SIG-M5 treated with dmso at 0.1 percent for 504 hours (cell line): ENCODE data around the gene ABCF3.
A peak's percentile ranks its signal among the peaks of the same experiment; 100 is the strongest.
"Not testable (repeated sequence)": the region's sequence is repeated elsewhere in the genome, so short reads cannot be mapped to it uniquely, and the experiment has no call there.

Experiments
- DNase-seq: peaks from one replicate; lab custom pipeline; 2025; ENCODE audit not compliant: unreplicated experiment; lab: John Stamatoyannopoulos, UW

The ABCF3 gene, protein sequence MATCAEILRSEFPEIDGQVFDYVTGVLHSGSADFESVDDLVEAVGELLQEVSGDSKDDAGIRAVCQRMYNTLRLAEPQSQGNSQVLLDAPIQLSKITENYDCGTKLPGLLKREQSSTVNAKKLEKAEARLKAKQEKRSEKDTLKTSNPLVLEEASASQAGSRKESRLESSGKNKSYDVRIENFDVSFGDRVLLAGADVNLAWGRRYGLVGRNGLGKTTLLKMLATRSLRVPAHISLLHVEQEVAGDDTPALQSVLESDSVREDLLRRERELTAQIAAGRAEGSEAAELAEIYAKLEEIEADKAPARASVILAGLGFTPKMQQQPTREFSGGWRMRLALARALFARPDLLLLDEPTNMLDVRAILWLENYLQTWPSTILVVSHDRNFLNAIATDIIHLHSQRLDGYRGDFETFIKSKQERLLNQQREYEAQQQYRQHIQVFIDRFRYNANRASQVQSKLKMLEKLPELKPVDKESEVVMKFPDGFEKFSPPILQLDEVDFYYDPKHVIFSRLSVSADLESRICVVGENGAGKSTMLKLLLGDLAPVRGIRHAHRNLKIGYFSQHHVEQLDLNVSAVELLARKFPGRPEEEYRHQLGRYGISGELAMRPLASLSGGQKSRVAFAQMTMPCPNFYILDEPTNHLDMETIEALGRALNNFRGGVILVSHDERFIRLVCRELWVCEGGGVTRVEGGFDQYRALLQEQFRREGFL

DNA sequence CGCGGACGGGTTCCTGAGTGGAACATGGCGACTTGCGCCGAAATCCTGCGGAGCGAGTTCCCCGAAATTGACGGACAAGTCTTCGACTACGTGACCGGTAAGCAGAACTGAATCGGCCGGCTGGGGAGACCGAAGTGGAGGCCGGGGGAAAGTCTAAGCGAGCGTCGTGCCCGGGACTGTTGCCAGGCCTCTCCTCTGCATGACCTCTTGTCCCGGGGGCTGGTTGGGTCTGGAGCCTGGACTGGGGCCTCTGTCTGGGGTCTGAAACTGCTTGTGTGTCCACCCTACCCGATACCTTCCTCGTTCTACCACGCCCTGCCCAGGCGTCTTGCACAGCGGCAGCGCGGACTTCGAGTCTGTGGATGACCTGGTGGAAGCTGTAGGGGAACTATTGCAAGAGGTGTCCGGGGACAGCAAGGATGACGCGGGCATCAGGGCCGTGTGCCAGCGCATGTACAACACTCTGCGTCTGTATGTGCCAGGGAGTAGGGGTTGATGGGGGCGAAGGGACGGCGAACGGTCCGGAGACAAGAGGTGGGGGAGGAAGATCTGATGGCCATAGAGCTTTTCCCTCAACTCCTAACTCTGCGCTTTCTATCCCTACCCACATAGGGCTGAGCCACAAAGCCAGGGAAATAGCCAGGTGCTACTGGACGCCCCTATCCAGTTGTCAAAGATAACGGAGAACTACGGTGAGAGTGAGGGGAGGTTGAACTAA lies at the start of gene ABCF3:
TSS of gene ABCF3 (plus strand) at position 16 of the 718 bp plus-strand sequence. CDS start at position 25, 9 bp downstream.
- no peak for DNase-seq

DNA sequence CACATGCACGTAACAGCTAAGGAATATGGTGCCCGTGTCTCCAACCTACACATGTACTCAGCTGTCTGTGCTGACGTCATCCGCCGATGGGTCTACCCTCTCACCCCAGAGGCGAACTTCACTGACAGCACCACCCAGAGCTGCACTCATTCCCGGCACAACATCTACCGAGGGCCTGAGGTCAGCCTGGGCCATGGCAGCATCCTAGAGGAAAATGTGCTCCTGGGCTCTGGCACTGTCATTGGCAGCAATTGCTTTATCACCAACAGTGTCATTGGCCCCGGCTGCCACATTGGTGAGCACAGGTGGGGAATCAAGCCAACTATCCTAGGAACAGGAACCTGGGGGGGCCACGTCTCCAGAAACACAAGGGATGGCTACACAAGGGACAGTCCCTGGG lies 45.6 kb upstream of the ABCF3 start:
- DNase-seq: no peak

DNA sequence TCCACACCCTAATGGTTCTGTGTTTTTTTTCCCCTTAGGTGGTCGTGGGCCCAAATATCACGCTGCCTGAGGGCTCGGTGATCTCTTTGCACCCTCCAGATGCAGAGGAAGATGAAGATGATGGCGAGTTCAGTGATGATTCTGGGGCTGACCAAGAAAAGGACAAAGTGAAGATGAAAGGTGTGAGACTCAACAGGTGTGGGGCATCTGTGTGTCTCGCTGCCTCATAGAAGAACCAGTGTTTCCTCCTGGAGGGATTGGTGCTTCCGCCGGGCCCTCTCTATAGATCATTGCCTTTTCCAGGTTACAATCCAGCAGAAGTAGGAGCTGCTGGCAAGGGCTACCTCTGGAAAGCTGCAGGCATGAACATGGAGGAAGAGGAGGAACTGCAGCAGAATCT lies 43.8 kb upstream of the ABCF3 start:
- DNase-seq: no peak

DNA sequence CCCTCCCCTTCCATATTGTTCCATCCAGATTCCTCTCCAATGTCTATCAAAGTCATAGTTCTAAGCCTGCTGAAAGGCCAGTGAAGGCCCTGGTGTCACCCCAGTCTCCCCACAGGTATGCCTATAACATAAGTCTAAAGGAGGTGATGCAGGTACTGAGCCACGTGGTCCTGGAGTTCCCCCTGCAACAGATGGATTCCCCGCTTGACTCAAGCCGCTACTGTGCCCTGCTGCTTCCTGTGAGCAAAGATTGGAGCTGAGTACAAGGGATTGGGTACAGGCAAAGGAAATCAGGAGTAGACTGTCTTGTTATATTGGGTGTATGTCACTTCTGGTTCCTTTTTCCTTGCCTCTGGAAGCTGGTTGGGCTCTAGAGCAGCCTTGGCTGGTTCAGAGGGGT lies 42.7 kb upstream of the ABCF3 start:
- no peak for DNase-seq

DNA sequence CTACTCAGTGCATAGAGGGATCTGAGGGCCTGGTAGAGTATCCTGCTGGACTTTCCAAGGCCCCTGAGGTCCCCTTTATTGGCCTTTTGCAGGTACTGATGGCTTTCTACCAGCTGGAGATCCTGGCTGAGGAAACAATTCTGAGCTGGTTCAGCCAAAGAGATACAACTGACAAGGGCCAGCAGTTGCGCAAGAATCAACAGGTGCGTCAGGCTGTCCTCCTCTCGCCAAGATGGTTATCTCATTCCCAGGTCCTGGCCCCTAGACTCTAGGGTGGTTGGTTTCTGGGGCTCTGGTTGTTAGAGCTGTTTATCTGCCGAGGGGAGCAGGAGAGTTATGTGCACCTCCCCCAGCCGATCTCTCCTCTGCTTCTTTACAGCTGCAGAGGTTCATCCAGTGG lies 41.5 kb upstream of the ABCF3 start:
- DNase-seq: no peak

DNA sequence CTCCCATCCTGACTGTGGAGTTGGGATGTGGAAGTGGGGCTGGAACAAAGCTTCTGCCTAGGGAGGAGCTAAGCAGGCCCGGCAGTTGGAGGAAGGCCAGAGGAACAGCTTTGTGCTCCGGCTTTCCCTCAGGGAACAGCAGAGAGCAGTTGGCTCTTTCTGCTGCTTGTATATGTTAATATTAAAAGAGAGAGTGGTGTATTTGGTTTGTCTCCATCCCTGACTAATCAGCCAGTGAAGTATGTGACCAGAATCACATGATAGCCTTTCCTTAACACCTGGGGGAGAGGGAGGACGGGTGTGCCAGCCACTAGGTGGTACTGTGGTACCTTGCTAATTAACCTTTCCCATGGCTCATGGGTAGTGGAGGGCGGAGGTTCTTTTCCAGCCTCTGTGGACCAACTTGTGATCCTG lies 40.9 kb upstream of the ABCF3 start:
- DNase-seq: peak; percentile 26

DNA sequence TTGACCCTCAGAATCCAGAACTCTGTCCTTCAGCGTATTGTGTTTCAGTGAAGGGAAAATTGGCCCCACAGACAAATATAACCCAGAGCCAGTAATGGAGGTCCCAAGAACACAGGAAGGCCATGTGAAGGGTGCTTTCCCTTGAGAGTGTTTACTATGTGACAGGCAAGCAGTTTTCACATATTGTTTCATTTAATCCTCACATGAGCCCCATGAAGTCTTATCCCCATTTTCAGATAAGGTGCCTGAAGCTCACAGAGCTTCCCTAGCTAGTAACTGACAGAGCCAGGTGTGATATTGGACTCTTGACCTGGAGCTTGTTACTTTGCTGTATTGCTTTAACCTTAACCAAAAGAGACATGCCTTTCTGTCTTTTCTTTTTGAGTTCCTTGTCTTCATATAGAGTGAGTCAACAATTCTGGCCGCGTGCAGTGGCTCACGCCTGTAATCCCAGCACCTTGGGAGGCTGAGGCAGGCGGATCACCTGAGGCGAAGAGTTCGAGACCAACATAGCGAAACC lies 40.2 kb upstream of the ABCF3 start:
- DNase-seq: no peak

DNA sequence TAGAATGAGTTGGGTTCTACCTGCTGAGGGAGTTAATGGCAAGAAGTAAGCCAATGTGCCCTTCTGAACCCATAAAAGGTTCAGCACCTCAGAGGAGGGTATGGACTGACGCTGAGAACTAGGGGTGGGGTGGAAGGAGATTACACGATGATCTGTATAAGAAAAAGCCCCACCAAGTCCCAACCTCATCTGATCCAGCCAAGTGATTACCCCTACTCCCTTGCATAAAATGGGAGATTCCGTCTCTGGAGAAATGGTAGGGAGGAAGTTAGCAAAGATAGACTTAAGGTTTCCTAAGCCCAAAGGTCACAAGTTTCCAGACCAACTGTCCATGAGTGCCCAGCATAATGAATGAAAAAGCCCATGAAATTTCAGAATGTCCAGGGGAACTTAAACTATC lies 37.9 kb upstream of the ABCF3 start:
- DNase-seq: no peak

DNA sequence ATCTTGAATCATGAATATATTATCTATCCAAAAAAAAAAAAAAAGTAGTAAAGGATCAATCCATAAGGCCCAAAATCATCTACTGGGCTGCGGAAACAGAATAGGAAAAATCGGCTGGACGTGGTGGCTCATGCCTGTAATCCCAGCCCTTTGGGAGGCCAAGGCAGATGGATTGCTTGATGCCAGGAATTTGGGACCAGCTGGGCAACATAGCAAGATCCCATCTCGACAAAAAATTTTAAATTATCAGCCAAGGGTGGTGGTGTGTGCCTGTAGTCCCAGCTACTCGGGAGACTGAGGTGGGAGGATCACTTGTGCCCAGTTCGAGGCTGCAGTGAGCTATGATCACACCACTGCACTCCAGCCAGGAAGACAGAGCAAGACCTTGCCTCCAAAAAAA lies 36.9 kb upstream of the ABCF3 start:
- no peak for DNase-seq

DNA sequence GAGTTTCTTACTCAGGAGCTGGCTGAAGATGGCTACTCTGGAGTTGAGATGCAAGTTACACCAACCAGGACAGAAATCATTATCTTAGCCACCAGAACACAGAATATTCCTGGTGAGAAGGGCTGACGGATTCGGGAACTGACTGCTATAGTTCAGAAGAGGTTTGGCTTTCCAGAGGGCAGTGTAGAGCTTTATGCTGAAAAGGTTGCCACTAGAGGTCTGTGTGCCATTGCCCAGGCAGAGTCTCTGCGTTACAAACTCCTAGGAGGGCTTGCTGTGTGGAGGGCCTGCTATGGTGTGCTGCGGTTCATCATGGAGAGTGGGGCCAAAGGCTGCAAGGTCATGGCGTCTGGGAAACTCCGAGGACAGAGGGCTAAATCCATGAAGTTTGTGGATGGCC lies 36.2 kb upstream of the ABCF3 start:
- DNase-seq: peak; percentile 23

DNA sequence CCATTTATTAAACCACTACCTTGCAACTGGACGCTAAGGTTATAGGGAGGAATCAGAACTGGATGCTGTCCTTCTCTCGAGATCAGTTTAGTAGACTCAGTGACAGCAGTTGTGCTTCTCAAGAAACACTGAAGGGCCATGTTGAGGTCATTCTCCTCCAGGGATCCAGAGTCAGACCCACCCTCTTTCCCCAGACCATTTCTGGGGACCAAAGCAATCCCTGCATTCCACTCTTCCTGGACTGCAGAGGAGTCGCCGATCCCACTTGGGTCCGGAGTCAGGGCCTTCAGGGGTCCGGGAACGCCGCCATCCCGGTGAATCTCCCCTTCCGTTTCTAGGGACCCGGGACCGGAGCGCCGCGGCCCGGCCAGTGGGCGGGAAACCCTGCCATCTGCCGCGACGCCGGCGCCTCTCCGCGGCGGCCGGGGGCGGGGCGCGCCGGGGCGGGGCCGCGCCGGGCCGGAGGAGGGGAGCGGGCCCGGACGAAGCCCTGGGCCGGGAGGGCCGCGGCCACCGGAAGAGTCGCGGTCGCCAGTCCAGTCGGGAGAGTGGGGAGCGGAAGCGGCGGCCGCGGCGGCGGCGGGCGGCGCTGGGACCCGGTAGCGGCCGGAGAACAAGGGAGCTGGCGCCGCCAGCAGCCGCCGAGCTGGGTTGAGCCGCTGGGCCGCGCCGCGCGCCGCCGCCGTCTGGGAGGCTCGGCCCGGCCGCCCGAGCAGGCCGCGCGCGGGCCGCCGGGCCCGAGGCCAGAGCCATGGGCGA lies 30.9 kb upstream of the ABCF3 start, which contains the start of gene DVL3:
TSS of gene DVL3 (plus strand) at position 493 of the 759 bp plus-strand sequence. CDS start at position 752, 259 bp downstream.
- peak; percentile 66 for DNase-seq

DNA sequence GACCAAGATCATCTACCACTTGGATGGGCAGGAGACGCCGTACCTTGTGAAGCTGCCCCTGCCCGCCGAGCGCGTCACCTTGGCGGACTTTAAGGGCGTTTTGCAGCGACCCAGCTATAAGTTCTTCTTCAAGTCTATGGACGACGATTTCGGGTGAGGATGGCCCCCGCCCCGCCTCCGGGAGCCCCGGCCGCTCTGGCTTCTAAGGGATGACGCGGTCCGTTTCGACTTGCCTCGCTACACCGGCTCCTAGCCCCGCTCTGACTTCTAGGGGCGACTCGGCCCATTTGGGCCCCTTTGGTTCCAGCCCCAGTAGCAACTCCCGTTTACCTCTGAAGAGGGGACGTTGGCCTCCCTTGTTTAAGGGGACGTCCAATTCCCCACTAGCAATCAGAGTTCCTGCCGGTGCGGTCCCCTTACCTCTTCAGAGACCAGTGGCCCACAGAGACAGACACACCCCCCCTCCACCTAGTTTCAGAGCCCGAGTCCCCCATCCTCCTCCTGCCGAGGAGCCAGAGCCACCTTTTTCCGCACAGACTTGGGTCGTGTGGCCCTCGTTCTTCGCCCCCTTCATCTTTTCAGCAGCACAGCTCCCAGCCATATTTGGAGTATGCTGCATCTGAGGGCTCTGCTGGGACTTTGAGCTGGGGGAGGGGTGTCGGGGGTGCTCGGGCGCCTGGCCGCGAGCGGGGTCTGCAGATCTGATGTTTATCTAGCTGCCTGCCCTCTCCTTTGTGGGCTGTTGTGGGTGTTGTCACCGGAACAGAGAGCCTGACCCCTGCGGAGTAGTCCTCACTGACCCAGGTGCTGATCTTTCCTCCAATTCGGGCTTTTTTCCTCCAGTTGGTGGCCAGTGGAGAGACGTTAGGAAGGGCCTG lies 30.1 kb upstream of the ABCF3 start:
- DNase-seq: no peak

DNA sequence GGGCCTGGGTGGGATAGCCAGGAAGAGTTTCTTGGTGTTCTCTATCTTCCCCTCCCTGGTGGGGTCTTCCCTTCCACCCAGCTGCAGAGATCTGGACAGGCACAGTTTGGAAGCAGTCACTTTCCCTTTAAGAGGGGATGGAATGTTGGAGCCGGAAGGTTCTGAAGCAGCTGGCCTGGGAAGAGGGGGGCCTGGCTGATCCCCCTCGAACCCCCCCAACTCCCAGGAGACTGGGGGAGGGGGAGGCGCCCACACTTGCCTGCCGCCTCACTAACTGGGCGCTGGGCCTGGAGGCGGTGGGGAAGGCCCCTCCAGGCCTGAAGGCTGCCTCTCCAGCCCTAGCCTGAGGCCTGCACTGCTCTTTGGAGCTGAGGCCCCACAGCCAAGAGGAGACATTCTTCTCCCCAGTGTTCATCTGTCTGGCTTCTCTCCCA lies 29.5 kb upstream of the ABCF3 start:
- DNase-seq: no peak

DNA sequence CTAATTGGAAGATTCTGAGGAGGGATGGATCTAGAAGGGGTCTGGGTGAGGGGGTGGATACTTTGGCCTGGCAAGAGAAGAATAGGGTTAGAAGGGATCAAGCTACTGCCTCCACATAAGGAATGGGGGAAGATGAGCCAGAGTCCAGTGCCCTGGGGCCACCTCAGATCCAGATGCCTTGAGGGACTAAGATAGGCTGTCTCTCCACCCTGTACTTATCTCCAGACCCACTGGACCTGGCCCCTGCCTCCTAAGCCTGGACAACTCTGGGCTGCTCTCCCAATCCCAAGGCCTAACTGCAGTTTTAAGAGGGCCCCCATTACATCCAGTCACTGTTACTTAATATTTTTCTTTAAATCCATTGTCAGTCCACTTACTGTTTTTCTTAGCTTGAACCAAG lies 28.8 kb upstream of the ABCF3 start:
- DNase-seq: no peak

DNA sequence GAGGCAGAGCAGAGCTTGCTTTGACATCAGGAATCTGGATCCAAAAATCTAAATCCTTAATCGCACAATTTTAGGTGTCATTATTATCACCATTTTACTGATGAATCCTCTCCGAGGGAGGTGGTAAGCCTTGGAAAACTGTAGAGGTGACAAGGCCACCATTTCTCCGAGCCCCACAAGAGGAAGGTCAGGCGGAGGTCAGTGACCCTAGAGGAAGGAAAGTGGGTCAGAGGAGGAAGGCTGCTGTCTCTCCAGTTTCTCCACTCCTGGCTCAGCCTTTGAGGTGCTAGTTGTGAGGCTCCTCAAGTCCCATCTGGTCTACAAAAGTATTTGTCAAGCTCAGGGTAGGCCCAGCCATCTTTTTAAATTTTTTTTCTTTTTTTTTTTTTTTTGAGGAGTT lies 27.6 kb upstream of the ABCF3 start:
- DNase-seq: no peak

DNA sequence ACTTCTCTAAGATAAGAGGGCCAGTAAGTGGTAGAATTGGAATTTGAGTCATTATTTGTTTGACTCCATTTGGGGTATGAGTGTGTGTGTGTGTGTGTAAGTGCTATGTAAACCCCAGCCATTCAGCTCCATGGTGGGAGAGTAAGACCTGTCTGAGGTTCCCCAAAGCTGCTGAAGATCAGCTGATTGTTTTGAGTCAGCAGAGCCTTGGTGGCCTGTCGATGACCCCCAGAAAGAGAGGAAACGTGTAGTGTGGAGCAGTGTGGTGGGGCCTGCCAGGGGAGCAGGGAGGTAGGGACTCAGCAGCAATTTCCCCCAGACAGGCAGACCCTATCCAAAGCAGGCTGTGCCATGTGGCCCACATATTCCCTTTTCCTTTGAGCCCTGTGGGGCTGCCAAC lies 25.5 kb upstream of the ABCF3 start:
- no peak for DNase-seq

DNA sequence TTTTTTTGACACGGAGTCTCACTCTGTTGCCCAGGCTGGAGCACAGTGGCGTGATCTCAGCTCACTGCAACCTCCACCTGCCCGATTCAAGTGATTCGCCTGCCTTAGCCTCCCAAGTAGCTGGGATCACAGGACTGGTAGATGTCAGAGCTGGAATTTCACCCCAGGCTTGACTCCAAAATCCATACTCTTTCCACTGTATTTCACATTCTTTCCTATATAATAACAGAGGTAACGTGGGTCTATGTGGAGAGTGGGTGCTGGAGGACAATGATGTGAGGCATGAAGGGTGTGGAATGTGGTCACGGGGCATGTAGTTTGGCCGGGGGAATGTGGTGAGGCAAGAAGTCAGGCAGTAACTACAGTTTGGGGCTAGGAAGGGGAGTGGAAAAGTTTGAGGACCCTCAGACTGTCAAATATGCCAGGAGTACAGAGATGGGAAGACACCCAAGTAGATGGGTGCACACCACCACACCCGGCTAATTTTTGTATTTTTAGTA lies 23.4 kb upstream of the ABCF3 start:
- DNase-seq: not testable (repeated sequence)

DNA sequence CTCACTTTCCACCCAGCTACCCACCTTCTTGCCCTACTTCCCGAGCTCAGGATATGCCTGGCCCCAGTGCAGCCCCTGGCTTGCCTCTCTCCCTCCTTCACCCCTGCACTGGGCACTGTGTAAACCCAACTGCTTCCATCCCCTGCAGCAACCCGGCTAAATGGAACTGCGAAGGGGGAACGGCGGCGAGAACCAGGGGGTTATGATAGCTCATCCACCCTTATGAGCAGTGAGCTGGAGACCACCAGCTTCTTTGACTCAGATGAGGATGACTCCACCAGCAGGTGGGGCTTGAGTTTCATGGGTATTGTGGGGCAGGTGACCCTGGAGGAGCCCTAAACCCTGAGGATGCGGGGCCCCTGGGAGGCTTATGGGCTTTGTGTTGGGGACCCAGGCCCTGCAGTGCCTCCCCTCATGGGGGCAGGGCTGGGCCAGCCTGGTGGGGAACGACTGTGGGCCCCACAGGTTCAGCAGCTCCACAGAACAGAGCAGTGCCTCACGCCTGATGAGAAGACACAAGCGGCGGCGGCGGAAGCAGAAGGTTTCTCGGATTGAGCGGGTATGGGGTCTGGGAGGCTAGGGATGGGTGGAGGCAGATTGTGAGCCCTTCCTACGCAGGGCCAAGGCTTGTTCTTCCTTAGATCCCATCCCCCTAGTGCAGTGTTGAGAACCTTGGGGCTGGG lies 21.2 kb upstream of the ABCF3 start:
- DNase-seq: no peak

DNA sequence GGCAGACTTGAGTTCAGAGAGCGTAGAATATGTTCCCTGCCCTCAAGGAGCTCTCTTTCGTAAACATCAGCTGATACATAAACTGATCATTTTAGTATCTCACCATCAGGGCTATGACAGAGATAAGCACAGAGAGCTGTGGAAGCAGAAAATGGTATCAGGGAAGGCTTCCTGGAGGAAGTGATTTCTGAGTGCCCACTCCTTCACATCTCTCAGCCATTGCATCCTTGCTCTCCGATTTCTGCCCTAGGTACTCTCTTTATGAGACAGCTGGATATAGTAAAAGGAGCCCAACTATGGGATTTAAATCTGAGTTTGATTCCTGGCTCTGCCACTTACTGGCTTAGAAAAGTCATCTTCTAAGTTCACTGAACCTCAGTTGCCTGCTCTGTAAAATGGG lies 20.5 kb upstream of the ABCF3 start:
- DNase-seq: no peak
